GM18517 (cell line): Measurements from ENCODE around the gene TAS2R14.

Source experiments
- ATAC-seq: cut with Tn5 transposase; IDR thresholded peaks from one replicate; pipeline ENCODE4 v1.9.1; 2021; ENCODE audit warnings: mild to moderate bottlenecking, moderate library complexity; ENCODE audit not compliant: unreplicated experiment

TAS2R14 gene

GRCh38 chr12:10909462-10909861 is 29.6 kb downstream of the TAS2R14 start, which contains the start of gene TAS2R13:
TSS of gene TAS2R13 (minus strand) at chr12:10909562. CDS start at chr12:10909298, 264 bp downstream.
- ATAC-seq, result no peak

DNA sequence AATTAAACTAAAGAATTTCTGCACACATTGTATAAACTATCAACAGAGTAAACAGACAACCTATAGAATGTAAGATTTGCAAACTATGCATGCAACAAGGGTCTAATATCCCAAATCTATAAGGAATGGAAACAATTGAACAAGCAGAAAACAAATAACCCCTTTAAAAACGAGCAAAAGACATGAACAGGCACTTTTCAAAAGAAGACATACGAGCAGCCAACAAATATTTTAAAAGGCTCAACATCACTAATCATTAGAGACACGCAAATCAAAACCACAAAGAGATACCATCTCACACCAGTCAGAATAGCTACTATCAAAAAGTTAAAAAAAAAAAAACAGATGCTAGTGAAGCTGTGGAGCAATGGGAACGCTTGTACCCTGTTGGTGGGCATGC is 34.4 kb downstream of the TAS2R14 start:
- ATAC-seq, result no peak

DNA sequence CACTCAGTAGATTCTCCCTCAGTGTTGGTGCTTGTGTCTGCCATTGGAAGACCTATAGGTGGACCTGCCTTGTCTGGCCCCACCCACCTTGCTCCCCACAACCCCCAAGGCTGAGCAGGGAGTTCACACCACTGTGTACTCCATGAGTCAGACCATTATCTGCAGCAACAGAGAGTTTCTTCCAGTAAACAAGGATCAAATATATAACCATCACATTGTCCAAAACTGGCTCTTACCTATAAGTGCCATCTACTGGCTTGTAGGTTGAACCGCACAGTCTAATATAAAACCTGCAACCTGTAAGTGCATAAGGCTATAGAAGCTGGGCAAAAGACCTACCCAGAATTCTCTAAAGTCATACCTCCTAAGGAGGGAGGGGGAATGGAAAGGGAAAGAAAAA is 37.6 kb downstream of the TAS2R14 start:
- ATAC-seq, result no peak

GRCh38 chr12:10900972-10901371 is 38.1 kb downstream of the TAS2R14 start:
- ATAC-seq, result no peak

- no peak for ATAC-seq
Observed at GRCh38 chr12:10900530-10900929, 38.5 kb downstream of the TAS2R14 start.

GRCh38 chr12:10896854-10897253 is 42.2 kb downstream of the TAS2R14 start:
- ATAC-seq, result no peak

GRCh38 chr12:10891937-10892336 is 47.1 kb downstream of the TAS2R14 start:
- no peak for ATAC-seq

DNA sequence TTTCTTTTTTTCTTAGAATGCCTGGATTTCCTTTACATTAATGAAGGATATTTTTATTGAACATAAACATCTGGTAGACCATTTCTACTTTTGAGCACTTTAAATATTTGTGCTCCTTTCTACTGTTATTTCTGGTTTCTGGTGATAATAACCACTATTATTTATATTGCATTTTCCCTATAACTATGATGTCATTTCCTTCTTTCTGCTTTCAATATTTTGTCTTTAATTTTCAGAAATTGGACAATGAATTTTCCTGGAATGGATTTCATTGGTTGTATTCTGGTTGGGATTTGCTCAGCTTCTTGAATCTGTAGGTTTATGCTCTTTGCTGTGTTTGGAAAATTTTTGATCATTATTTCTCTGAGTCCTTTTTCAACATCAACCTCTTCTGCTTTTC is 49.8 kb downstream of the TAS2R14 start:
- ATAC-seq, result no peak
